ENCODE data around the gene MEIS1.

The MEIS1 gene

GRCh38 chr2:66497431-66498288, 62.7 kb downstream of the MEIS1 start:
- H2BK15ac ChIP-seq (ENCODE audit: low read depth, poor library complexity, severe bottlenecking): no peak overlapping the region

GRCh38 chr2:66498289-66498975, 63.5 kb downstream of the MEIS1 start:
- no peak for DNase-seq
- peaks cover 3% of the 10 kb centered on the region for H3K79me1 ChIP-seq (replicated peaks; ENCODE audit: low read length, poor library complexity, severe bottlenecking)
- H3K27ac ChIP-seq (ENCODE audit: low read length, poor library complexity, severe bottlenecking): no peak overlapping the region
- no peak overlapping the region for H2AFZ ChIP-seq (ENCODE audit: low read depth, low read length)
- no peak overlapping the region for H4K8ac ChIP-seq (ENCODE audit: low read length)
- H3K18ac ChIP-seq (ENCODE audit: low read depth in 1 of 2, low read length in 2 of 2): no peak overlapping the region
- WGBS: 89% methylated on average over 5 of the region's 5 CpGs
- no peak overlapping the region for H3K4me2 ChIP-seq (ENCODE audit: low read length, poor library complexity, severe bottlenecking)
- H2BK5ac ChIP-seq (ENCODE audit: low read depth, low read length, poor library complexity, severe bottlenecking): no peak overlapping the region
- H2BK120ac ChIP-seq (ENCODE audit: low read depth, low read length): no peak overlapping the region
- no peaks in the 10 kb centered on the region for H3K27me3 ChIP-seq (ENCODE audit: control insufficient read depth in 1 of 2, insufficient read depth in 1 of 2, low read length in 2 of 2)
- H3K14ac ChIP-seq (ENCODE audit: low read length in 2 of 2): no peak overlapping the region
- no peaks in the 10 kb centered on the region for H3K9me3 ChIP-seq (ENCODE audit: control insufficient read depth, low read length)
- H3K36me3 ChIP-seq (ENCODE audit: control insufficient read depth in 1 of 2, insufficient read depth in 2 of 2, low read depth in 1 of 2, low read length in 2 of 2): peaks cover 0 to 8% of the 10 kb centered on the region in 2 experiments
- no peak overlapping the region for H3K23ac ChIP-seq (ENCODE audit: low read length in 2 of 2)
- no peak overlapping the region for H3K4me3 ChIP-seq (ENCODE audit: insufficient read depth in 1 of 2, low read depth in 1 of 2, low read length in 2 of 2)
- H3K9ac ChIP-seq (ENCODE audit: low read length): no peak overlapping the region
- H2BK12ac ChIP-seq (ENCODE audit: low read length in 2 of 2): no peak overlapping the region
- H2BK15ac ChIP-seq (ENCODE audit: low read depth, poor library complexity, severe bottlenecking): no peak overlapping the region
- H4K91ac ChIP-seq (ENCODE audit: low read length): no peak overlapping the region
- H3K4me1 ChIP-seq (ENCODE audit: control insufficient read depth, insufficient read depth, low read depth, low read length): peaks cover 13% of the 10 kb centered on the region
- no peak overlapping the region for H3K4ac ChIP-seq (ENCODE audit: low read depth in 1 of 2, low read length in 2 of 2)
- no peak overlapping the region for H2AK5ac ChIP-seq (ENCODE audit: low read length, severe bottlenecking)

More at GRCh38 chr2:66497431-66498288, 62.7 kb downstream of the MEIS1 start:
- no peak overlapping the region for H2BK12ac ChIP-seq (ENCODE audit: low read length in 2 of 2)
- H3K9ac ChIP-seq (ENCODE audit: low read length): no peak overlapping the region
- no peak overlapping the region for H2BK120ac ChIP-seq (ENCODE audit: low read depth, low read length)
- H2AFZ ChIP-seq (ENCODE audit: low read depth, low read length): no peak overlapping the region
- H3K23ac ChIP-seq (ENCODE audit: low read length in 2 of 2): no peak overlapping the region
- no peak for DNase-seq
- H3K79me1 ChIP-seq (replicated peaks; ENCODE audit: low read length, poor library complexity, severe bottlenecking): peaks cover 4% of the 10 kb centered on the region
- peaks cover 0 to 11% of the 10 kb centered on the region in 2 experiments for H3K36me3 ChIP-seq (ENCODE audit: control insufficient read depth in 1 of 2, insufficient read depth in 2 of 2, low read depth in 1 of 2, low read length in 2 of 2)
- H3K4me2 ChIP-seq (ENCODE audit: low read length, poor library complexity, severe bottlenecking): no peak overlapping the region
- H3K18ac ChIP-seq (ENCODE audit: low read depth in 1 of 2, low read length in 2 of 2): no peak overlapping the region
- no peaks in the 10 kb centered on the region for H3K27me3 ChIP-seq (ENCODE audit: control insufficient read depth in 1 of 2, insufficient read depth in 1 of 2, low read length in 2 of 2)
- no peak overlapping the region for H3K4me3 ChIP-seq (ENCODE audit: insufficient read depth in 1 of 2, low read depth in 1 of 2, low read length in 2 of 2)
- H3K4me1 ChIP-seq (ENCODE audit: control insufficient read depth, insufficient read depth, low read depth, low read length): peaks cover 13% of the 10 kb centered on the region
- H3K14ac ChIP-seq (ENCODE audit: low read length in 2 of 2): no peak overlapping the region
- H3K4ac ChIP-seq (ENCODE audit: low read depth in 1 of 2, low read length in 2 of 2): no peak overlapping the region
- H4K8ac ChIP-seq (ENCODE audit: low read length): no peak overlapping the region
- H3K27ac ChIP-seq (ENCODE audit: low read length, poor library complexity, severe bottlenecking): no peak overlapping the region
- WGBS: no CpG with 5 or more reads among the region's 6 CpGs
- no peak overlapping the region for H2AK5ac ChIP-seq (ENCODE audit: low read length, severe bottlenecking)
- no peak overlapping the region for H2BK5ac ChIP-seq (ENCODE audit: low read depth, low read length, poor library complexity, severe bottlenecking)
- no peak overlapping the region for H4K91ac ChIP-seq (ENCODE audit: low read length)
- H3K9me3 ChIP-seq (ENCODE audit: control insufficient read depth, low read length): no peaks in the 10 kb centered on the region

- Histone ChIP-seq H4K91ac (ENCODE audit: low read length) (no peak overlapping the region), H2BK15ac (ENCODE audit: low read depth, poor library complexity, severe bottlenecking) (no peak overlapping the region), H3K4me1 (ENCODE audit: control insufficient read depth, insufficient read depth, low read depth, low read length) (peaks cover 5% of the 10 kb centered on the region), H3K18ac (ENCODE audit: low read depth in 1 of 2, low read length in 2 of 2) (no peak overlapping the region), H2AK5ac (ENCODE audit: low read length, severe bottlenecking) (no peak overlapping the region), H3K4me3 (ENCODE audit: insufficient read depth in 1 of 2, low read depth in 1 of 2, low read length in 2 of 2) (no peak overlapping the region), H3K27me3 (ENCODE audit: control insufficient read depth in 1 of 2, insufficient read depth in 1 of 2, low read length in 2 of 2) (no peaks in the 10 kb centered on the region), H3K23ac (ENCODE audit: low read length in 2 of 2) (no peak overlapping the region), H3K4ac (ENCODE audit: low read depth in 1 of 2, low read length in 2 of 2) (no peak overlapping the region), H2BK12ac (ENCODE audit: low read length in 2 of 2) (no peak overlapping the region), H2BK5ac (ENCODE audit: low read depth, low read length, poor library complexity, severe bottlenecking) (no peak overlapping the region), H4K8ac (ENCODE audit: low read length) (no peak overlapping the region), H3K9ac (ENCODE audit: low read length) (no peak overlapping the region), H3K14ac (ENCODE audit: low read length in 2 of 2) (no peak overlapping the region), H3K79me1 (replicated peaks; ENCODE audit: low read length, poor library complexity, severe bottlenecking) (peaks cover 5% of the 10 kb centered on the region), H3K4me2 (ENCODE audit: low read length, poor library complexity, severe bottlenecking) (no peak overlapping the region), H3K9me3 (ENCODE audit: control insufficient read depth, low read length) (no peaks in the 10 kb centered on the region), H2BK120ac (ENCODE audit: low read depth, low read length) (no peak overlapping the region), H3K36me3 (ENCODE audit: control insufficient read depth in 1 of 2, insufficient read depth in 2 of 2, low read depth in 1 of 2, low read length in 2 of 2) (peaks cover 0 to 15% of the 10 kb centered on the region in 2 experiments), H2AFZ (ENCODE audit: low read depth, low read length) (no peak overlapping the region), H3K27ac (ENCODE audit: low read length, poor library complexity, severe bottlenecking) (no peak overlapping the region)
- DNase-seq: no peak
These were observed 66.3 kb downstream of the MEIS1 start for GRCh38 chr2:66501267-66501666.

DNA sequence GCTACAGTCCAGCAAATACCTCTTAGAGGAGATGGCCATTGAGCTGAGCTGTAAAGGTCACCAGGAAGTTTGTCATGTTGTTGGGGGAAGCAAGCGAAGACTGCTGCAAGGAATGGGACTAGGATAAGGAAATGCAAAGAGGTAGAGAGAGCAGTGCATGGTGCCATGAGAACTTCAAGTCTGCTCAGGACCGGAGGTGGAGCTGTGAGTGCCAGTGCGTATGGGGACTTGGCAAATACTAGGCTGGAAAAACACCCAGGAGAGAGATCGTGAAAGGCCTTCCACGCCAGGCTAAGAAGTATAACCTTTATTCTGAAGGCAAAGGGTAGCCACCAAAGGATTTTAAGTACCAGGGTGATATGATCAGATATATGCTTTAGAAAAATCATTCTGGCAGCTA, 71.3 kb downstream of the MEIS1 start:
- H3K18ac ChIP-seq (ENCODE audit: low read depth in 1 of 2, low read length in 2 of 2): no peak overlapping the region
- no peak overlapping the region for H3K4ac ChIP-seq (ENCODE audit: low read depth in 1 of 2, low read length in 2 of 2)
- no peak overlapping the region for H2BK12ac ChIP-seq (ENCODE audit: low read length in 2 of 2)
- no peaks in the 10 kb centered on the region for H3K9me3 ChIP-seq (ENCODE audit: control insufficient read depth, low read length)
- H2AK5ac ChIP-seq (ENCODE audit: low read length, severe bottlenecking): no peak overlapping the region
- 89% methylated on average over 4 of the region's 5 CpGs for WGBS
- H3K36me3 ChIP-seq (ENCODE audit: control insufficient read depth in 1 of 2, insufficient read depth in 2 of 2, low read depth in 1 of 2, low read length in 2 of 2): peaks cover 0 to 7% of the 10 kb centered on the region in 2 experiments
- H2BK5ac ChIP-seq (ENCODE audit: low read depth, low read length, poor library complexity, severe bottlenecking): no peak overlapping the region
- no peak overlapping the region for H3K14ac ChIP-seq (ENCODE audit: low read length in 2 of 2)
- H3K4me2 ChIP-seq (ENCODE audit: low read length, poor library complexity, severe bottlenecking): no peak overlapping the region
- DNase-seq: no peak
- no peak overlapping the region for H2BK15ac ChIP-seq (ENCODE audit: low read depth, poor library complexity, severe bottlenecking)
- peaks cover 4% of the 10 kb centered on the region for H3K79me1 ChIP-seq (replicated peaks; ENCODE audit: low read length, poor library complexity, severe bottlenecking)
- no peak overlapping the region for H3K23ac ChIP-seq (ENCODE audit: low read length in 2 of 2)
- no peak overlapping the region for H4K91ac ChIP-seq (ENCODE audit: low read length)
- H3K27me3 ChIP-seq (ENCODE audit: control insufficient read depth in 1 of 2, insufficient read depth in 1 of 2, low read length in 2 of 2): no peaks in the 10 kb centered on the region
- H2BK120ac ChIP-seq (ENCODE audit: low read depth, low read length): no peak overlapping the region
- no peak overlapping the region for H3K4me3 ChIP-seq (ENCODE audit: insufficient read depth in 1 of 2, low read depth in 1 of 2, low read length in 2 of 2)
- no peak overlapping the region for H3K27ac ChIP-seq (ENCODE audit: low read length, poor library complexity, severe bottlenecking)
- H3K4me1 ChIP-seq (ENCODE audit: control insufficient read depth, insufficient read depth, low read depth, low read length): peaks cover 8% of the 10 kb centered on the region
- H3K9ac ChIP-seq (ENCODE audit: low read length): no peak overlapping the region
- no peak overlapping the region for H4K8ac ChIP-seq (ENCODE audit: low read length)
- H2AFZ ChIP-seq (ENCODE audit: low read depth, low read length): no peak overlapping the region
